ENCODE results near the gene CCDC63.

CCDC63 gene

GRCh38 chr12:110874351-110874750 lies 27.6 kb downstream of the CCDC63 start:
- WGBS (ENCODE audit: insufficient coverage, insufficient read length), result no CpG with 5 or more reads among the region's 2 CpGs
- no peak overlapping the region for H3K27ac ChIP-seq (ENCODE audit: low read length)
- no peaks in the 10 kb centered on the region for H3K4me1 ChIP-seq (ENCODE audit: control insufficient read depth, insufficient read depth, low read length)
- no peak for DNase-seq (ENCODE audit: low read depth, low spot score)
- no peaks in the 10 kb centered on the region for H3K36me3 ChIP-seq (ENCODE audit: control insufficient read depth, insufficient read depth, low read length)
- H3K4me3 ChIP-seq (ENCODE audit: low read length), result no peak overlapping the region
- H3K27me3 ChIP-seq (ENCODE audit: control insufficient read depth, insufficient read depth, low read length), result no peaks in the 10 kb centered on the region
- H3K9me3 ChIP-seq (ENCODE audit: control insufficient read depth, insufficient read depth, low read length), result no peaks in the 10 kb centered on the region

DNA sequence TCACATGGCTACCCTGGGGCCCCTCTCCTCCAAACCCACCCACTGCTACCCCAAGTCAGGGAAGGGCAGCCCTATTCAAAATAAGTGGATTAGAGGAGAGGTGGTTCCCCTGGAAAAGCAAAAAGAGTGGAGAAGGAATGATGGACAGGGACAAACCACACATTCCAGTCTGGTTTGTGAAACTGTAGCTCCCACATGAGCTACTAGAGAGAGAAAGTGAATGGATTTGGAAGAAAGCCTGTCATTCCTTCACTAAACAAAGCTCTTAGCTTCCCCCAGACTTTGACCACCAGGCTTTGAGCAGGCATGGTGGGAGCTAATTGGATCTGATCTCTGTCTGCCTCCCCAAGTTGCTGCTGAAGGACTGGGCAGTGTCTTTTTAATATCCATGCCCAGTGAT lies 28.0 kb downstream of the CCDC63 start:
- DNase-seq (ENCODE audit: low read depth, low spot score), result no peak
- H3K27ac ChIP-seq (ENCODE audit: low read length), result no peak overlapping the region
- H3K4me3 ChIP-seq (ENCODE audit: low read length), result no peak overlapping the region
- no peaks in the 10 kb centered on the region for H3K9me3 ChIP-seq (ENCODE audit: control insufficient read depth, insufficient read depth, low read length)
- H3K36me3 ChIP-seq (ENCODE audit: control insufficient read depth, insufficient read depth, low read length), result no peaks in the 10 kb centered on the region
- no peaks in the 10 kb centered on the region for H3K4me1 ChIP-seq (ENCODE audit: control insufficient read depth, insufficient read depth, low read length)
- no peaks in the 10 kb centered on the region for H3K27me3 ChIP-seq (ENCODE audit: control insufficient read depth, insufficient read depth, low read length)

- Histone ChIP-seq H3K36me3 (ENCODE audit: control insufficient read depth, insufficient read depth, low read length) (no peaks in the 10 kb centered on the region), H3K27ac (ENCODE audit: low read length) (no peak overlapping the region), H3K4me3 (ENCODE audit: low read length) (no peak overlapping the region), H3K27me3 (ENCODE audit: control insufficient read depth, insufficient read depth, low read length) (no peaks in the 10 kb centered on the region), H3K9me3 (ENCODE audit: control insufficient read depth, insufficient read depth, low read length) (no peaks in the 10 kb centered on the region), H3K4me1 (ENCODE audit: control insufficient read depth, insufficient read depth, low read length) (no peaks in the 10 kb centered on the region)
- WGBS (ENCODE audit: insufficient coverage, insufficient read length), result 100% methylated on average over 1 of the region's 2 CpGs
- no peak for DNase-seq (ENCODE audit: low read depth, low spot score)
These were observed 33.9 kb downstream of the CCDC63 start for GRCh38 chr12:110880651-110881050.

DNA sequence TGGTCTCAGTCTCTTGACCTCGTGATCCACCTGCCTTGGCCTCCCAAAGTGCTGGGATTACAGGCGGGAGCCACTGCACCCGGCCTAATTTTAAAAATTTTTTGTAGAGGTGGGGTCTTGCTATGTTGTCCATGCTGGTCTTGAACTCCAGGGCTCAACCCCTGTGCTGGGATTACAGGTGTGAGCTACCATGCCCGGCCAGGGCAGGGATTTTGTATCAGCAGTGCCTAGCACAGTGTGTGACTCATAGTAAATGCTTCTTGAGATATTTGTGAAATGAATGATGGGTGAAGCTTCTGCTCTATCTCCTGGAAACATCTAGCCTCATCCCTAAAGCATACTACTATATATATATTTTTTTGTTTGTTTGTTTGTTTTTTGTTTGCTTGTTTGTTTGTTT lies 36.5 kb downstream of the CCDC63 start:
- no CpG with 5 or more reads among the region's 4 CpGs for WGBS (ENCODE audit: insufficient coverage, insufficient read length)
- no peaks in the 10 kb centered on the region for H3K27me3 ChIP-seq (ENCODE audit: control insufficient read depth, insufficient read depth, low read length)
- no peak overlapping the region for H3K27ac ChIP-seq (ENCODE audit: low read length)
- H3K36me3 ChIP-seq (ENCODE audit: control insufficient read depth, insufficient read depth, low read length), result no peaks in the 10 kb centered on the region
- no peak overlapping the region for H3K4me3 ChIP-seq (ENCODE audit: low read length)
- no peaks in the 10 kb centered on the region for H3K9me3 ChIP-seq (ENCODE audit: control insufficient read depth, insufficient read depth, low read length)
- no peak for DNase-seq (ENCODE audit: low read depth, low spot score)
- no peaks in the 10 kb centered on the region for H3K4me1 ChIP-seq (ENCODE audit: control insufficient read depth, insufficient read depth, low read length)

- Histone ChIP-seq H3K27ac (ENCODE audit: low read length) (no peak overlapping the region), H3K27me3 (ENCODE audit: control insufficient read depth, insufficient read depth, low read length) (no peaks in the 10 kb centered on the region), H3K4me1 (ENCODE audit: control insufficient read depth, insufficient read depth, low read length) (no peaks in the 10 kb centered on the region), H3K9me3 (ENCODE audit: control insufficient read depth, insufficient read depth, low read length) (no peaks in the 10 kb centered on the region), H3K36me3 (ENCODE audit: control insufficient read depth, insufficient read depth, low read length) (no peaks in the 10 kb centered on the region), H3K4me3 (ENCODE audit: low read length) (no peak overlapping the region)
- WGBS (ENCODE audit: insufficient coverage, insufficient read length), result no CpG with 5 or more reads among the region's 6 CpGs
- no peak for DNase-seq (ENCODE audit: low read depth, low spot score)
These were observed 38.5 kb downstream of the CCDC63 start for GRCh38 chr12:110885152-110885840.

GRCh38 chr12:110888256-110888991 lies 41.6 kb downstream of the CCDC63 start:
- no peak for DNase-seq (ENCODE audit: low read depth, low spot score)
- Histone ChIP-seq H3K27me3 (ENCODE audit: control insufficient read depth, insufficient read depth, low read length) (no peaks in the 10 kb centered on the region), H3K27ac (ENCODE audit: low read length) (no peak overlapping the region), H3K36me3 (ENCODE audit: control insufficient read depth, insufficient read depth, low read length) (no peaks in the 10 kb centered on the region), H3K9me3 (ENCODE audit: control insufficient read depth, insufficient read depth, low read length) (no peaks in the 10 kb centered on the region), H3K4me1 (ENCODE audit: control insufficient read depth, insufficient read depth, low read length) (no peaks in the 10 kb centered on the region), H3K4me3 (ENCODE audit: low read length) (no peak overlapping the region)
- WGBS (ENCODE audit: insufficient coverage, insufficient read length), result no CpG with 5 or more reads among the region's 5 CpGs

DNA sequence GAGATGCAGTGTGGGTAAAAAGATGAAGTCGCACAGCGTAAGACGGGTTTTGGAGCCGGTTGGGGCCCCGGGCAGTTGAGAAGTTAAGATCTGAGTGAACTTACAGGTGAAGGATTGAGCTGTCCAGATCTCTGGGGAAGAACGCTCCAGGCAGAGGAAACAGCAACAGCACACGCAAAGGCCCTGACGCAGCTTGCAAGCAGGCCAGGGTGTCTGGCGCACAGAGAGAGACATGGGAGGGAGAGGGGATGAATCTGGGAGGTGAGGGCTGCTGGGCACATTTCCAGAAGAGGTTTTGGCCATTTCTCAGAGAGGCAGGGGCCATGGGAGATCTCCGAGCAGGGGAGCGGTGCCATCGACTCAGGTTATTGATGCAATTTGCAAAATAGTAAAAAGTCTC lies 42.6 kb downstream of the CCDC63 start:
- no peaks in the 10 kb centered on the region for H3K4me1 ChIP-seq (ENCODE audit: control insufficient read depth, insufficient read depth, low read length)
- no peak overlapping the region for H3K4me3 ChIP-seq (ENCODE audit: low read length)
- no peaks in the 10 kb centered on the region for H3K27me3 ChIP-seq (ENCODE audit: control insufficient read depth, insufficient read depth, low read length)
- DNase-seq (ENCODE audit: low read depth, low spot score), result no peak
- no peaks in the 10 kb centered on the region for H3K36me3 ChIP-seq (ENCODE audit: control insufficient read depth, insufficient read depth, low read length)
- no peak overlapping the region for H3K27ac ChIP-seq (ENCODE audit: low read length)
- no CpG with 5 or more reads among the region's 12 CpGs for WGBS (ENCODE audit: insufficient coverage, insufficient read length)
- H3K9me3 ChIP-seq (ENCODE audit: control insufficient read depth, insufficient read depth, low read length), result no peaks in the 10 kb centered on the region

DNA sequence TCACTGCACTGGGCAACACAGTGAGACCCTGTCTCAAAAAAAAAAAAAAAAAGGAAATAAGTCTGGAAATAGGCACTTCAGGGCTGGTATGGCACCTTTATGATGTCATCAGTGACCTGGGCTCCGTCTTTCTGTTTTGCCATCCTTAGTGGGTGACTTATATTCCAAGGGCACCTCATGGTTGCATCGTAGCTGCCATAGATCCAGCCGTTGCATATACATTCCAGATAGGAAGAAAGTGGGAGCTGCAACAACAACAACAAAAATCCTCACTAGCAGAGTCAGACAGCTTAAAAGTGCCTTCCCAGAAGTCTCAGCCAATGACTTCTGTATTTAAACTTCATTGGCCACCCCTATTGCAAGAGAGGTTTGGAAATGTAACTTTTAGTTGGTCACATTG lies 47.2 kb downstream of the CCDC63 start:
- no peaks in the 10 kb centered on the region for H3K36me3 ChIP-seq (ENCODE audit: control insufficient read depth, insufficient read depth, low read length)
- no peak overlapping the region for H3K27ac ChIP-seq (ENCODE audit: low read length)
- no peaks in the 10 kb centered on the region for H3K4me1 ChIP-seq (ENCODE audit: control insufficient read depth, insufficient read depth, low read length)
- no peaks in the 10 kb centered on the region for H3K9me3 ChIP-seq (ENCODE audit: control insufficient read depth, insufficient read depth, low read length)
- WGBS (ENCODE audit: insufficient coverage, insufficient read length), result no CpG with 5 or more reads among the region's 3 CpGs
- no peak overlapping the region for H3K4me3 ChIP-seq (ENCODE audit: low read length)
- no peaks in the 10 kb centered on the region for H3K27me3 ChIP-seq (ENCODE audit: control insufficient read depth, insufficient read depth, low read length)
- DNase-seq (ENCODE audit: low read depth, low spot score), result no peak

DNA sequence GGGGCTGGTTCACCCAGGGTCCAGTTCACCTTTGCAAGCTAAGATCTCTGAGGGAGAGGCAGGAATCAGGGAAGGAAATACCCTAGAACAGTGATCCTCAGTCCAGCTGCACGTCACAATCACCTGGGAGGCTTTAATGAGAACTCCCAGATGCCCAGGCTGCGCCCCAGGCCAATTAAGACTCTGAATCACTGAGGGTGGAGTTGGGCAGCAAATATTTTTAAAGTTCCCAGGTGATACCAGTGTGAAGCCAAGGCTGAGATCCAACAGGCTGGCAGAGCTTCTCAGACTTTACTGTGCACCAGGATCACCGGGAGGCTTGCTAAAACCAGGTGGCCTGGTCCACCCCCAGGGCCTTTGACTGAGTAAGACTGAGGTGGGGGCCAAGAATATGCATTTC lies 49.8 kb downstream of the CCDC63 start:
- Histone ChIP-seq H3K27me3 (ENCODE audit: control insufficient read depth, insufficient read depth, low read length) (no peaks in the 10 kb centered on the region), H3K4me3 (ENCODE audit: low read length) (no peak overlapping the region), H3K27ac (ENCODE audit: low read length) (no peak overlapping the region), H3K36me3 (ENCODE audit: control insufficient read depth, insufficient read depth, low read length) (no peaks in the 10 kb centered on the region), H3K4me1 (ENCODE audit: control insufficient read depth, insufficient read depth, low read length) (no peaks in the 10 kb centered on the region), H3K9me3 (ENCODE audit: control insufficient read depth, insufficient read depth, low read length) (no peaks in the 10 kb centered on the region)
- WGBS (ENCODE audit: insufficient coverage, insufficient read length), result no CpG with 5 or more reads among the region's 3 CpGs
- no peak for DNase-seq (ENCODE audit: low read depth, low spot score)

DNA sequence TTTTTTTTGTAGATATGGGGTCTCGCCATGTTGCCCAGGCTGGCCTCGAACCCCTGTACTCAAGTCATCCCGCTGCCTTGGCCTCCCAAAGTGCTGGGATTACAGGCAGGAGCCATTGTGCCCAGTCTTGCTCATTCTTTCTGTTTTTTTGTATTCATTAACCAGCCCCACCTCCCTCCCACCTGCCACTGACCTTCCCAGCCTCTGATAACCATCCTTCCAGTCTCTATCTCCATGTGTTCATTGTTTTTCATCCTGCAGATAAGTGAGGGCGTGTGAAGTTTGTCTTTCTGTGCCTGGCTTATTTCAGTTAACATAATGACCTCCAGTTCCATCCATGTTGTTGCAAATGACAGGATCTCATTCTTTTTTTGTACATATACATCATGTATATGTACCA lies 54.6 kb downstream of the CCDC63 start:
- Histone ChIP-seq H3K4me3 (ENCODE audit: low read length) (no peak overlapping the region), H3K36me3 (ENCODE audit: control insufficient read depth, insufficient read depth, low read length) (no peaks in the 10 kb centered on the region), H3K27me3 (ENCODE audit: control insufficient read depth, insufficient read depth, low read length) (no peaks in the 10 kb centered on the region), H3K9me3 (ENCODE audit: control insufficient read depth, insufficient read depth, low read length) (no peaks in the 10 kb centered on the region), H3K27ac (ENCODE audit: low read length) (no peak overlapping the region), H3K4me1 (ENCODE audit: control insufficient read depth, insufficient read depth, low read length) (no peaks in the 10 kb centered on the region)
- WGBS (ENCODE audit: insufficient coverage, insufficient read length), result no CpG with 5 or more reads among the region's 4 CpGs
- no peak for DNase-seq (ENCODE audit: low read depth, low spot score)

GRCh38 chr12:110903511-110903910 lies 56.7 kb downstream of the CCDC63 start:
- no peaks in the 10 kb centered on the region for H3K4me1 ChIP-seq (ENCODE audit: control insufficient read depth, insufficient read depth, low read length)
- no peaks in the 10 kb centered on the region for H3K27me3 ChIP-seq (ENCODE audit: control insufficient read depth, insufficient read depth, low read length)
- H3K9me3 ChIP-seq (ENCODE audit: control insufficient read depth, insufficient read depth, low read length), result no peaks in the 10 kb centered on the region
- H3K36me3 ChIP-seq (ENCODE audit: control insufficient read depth, insufficient read depth, low read length), result no peaks in the 10 kb centered on the region
- no CpG with 5 or more reads among the region's 4 CpGs for WGBS (ENCODE audit: insufficient coverage, insufficient read length)
- H3K27ac ChIP-seq (ENCODE audit: low read length), result no peak overlapping the region
- H3K4me3 ChIP-seq (ENCODE audit: low read length), result no peak overlapping the region
- no peak for DNase-seq (ENCODE audit: low read depth, low spot score)

Data from iPS DF 6.9 (cell line).